NCI-H1105 treated with DMSO at 0.1 percent for 48 hours (cell line): ENCODE data around the gene KCNH1.

Source experiments
- DNase-seq: peaks from one replicate; lab custom pipeline; 2025; lab: John Stamatoyannopoulos, UW

KCNH1 gene

DNA sequence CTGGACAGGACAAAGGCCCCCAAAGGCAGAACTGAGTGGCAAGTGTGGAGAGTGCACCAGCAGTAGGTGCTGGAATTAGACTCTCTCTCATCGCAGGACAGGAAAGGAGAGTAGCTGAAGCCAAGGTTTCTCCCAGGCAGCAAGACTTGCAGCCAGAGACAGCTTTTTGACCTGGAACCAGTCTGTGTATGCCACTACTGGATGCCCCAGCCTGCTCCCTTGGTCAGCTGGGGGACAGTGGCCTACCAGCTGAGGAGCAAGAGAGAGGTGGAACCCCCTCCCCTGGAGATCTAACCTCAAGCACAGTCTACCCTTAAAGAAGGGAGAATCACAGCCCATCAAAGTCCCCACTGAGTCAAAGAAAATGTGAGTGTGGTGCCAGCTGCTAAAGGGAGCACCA lies 375.7 kb downstream of the KCNH1 start:
- no peak for DNase-seq

DNA sequence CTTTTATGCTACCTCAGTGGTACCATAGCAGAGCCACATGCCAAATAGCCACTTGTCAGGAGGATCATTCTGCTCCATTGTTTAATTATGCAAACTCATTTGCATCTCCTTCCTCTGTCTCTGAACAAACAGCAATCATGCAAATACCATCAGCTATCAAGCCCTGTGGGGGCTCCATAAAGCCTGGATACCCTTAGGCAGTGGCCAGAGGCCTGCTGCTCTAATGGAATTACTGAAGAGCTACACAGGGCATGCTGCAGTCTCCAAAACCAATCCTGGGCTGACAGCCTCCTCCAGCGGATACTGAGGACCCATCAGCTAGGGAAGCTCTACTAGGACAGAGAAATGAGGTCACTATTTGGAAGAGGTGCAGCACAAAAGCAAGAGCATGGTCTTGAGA lies 376.3 kb downstream of the KCNH1 start:
- no peak for DNase-seq

DNA sequence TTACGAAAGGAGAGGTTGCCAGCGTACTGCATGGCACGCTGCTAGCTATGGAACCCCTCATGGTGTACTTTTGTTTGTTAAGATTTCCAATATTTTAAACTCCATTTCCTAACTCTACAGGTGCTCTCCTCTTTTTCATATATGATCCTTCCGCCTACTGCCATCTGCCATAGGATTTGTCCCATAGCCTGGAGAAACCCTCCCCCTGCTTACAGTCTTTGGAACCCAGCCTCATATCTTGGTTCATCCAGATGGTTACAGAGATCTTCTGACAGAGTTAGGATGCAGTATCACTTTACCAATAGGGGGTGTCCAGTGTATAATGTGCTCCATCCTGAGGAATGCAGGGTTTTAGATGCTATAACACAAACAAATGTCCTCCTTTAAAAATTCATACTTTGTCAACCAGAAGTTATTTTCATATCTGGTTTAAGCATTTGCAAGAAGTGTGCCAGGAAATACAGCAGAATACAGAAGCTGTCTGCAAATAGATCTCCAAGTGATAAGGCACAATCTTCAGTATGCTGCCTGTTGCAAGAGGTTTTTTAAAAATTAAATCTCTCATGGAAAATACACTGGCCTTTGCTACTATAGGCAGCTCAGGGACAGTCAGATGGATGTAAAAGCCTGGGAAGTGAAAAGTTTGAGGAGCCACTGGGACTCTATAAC lies 377.8 kb downstream of the KCNH1 start:
- DNase-seq: no peak

GRCh38 chr1:210754878-210755665 lies 378.9 kb downstream of the KCNH1 start:
- DNase-seq: peak; percentile 92

- no peak for DNase-seq
These were observed 382.0 kb downstream of the KCNH1 start for GRCh38 chr1:210751911-210752310.

- DNase-seq: no peak
These were observed 383.5 kb downstream of the KCNH1 start for GRCh38 chr1:210750468-210750867.

- DNase-seq: no peak
These were observed 385.2 kb downstream of the KCNH1 start for GRCh38 chr1:210748796-210749195.

GRCh38 chr1:210747890-210748289 lies 386.1 kb downstream of the KCNH1 start:
- DNase-seq: no peak

DNA sequence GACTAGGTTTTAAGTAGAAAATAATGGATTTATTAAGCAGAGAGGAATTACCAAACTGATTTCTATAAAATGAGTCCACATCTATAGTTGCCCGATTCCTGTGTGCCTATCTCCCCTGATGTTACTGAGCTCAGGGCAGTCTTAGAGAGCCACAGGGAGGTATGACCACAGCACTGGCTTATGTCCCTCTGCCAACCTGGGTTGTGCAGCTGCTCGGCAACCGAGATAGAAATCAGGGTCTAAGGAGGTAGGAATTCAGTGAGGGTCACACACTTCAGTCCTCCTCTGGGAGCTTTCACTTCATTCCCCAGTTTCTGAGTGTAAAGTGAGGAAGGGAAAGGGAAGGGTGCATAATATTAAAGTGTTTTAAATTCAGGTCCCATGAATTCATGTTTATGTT lies 386.8 kb downstream of the KCNH1 start:
- DNase-seq: no peak

DNA sequence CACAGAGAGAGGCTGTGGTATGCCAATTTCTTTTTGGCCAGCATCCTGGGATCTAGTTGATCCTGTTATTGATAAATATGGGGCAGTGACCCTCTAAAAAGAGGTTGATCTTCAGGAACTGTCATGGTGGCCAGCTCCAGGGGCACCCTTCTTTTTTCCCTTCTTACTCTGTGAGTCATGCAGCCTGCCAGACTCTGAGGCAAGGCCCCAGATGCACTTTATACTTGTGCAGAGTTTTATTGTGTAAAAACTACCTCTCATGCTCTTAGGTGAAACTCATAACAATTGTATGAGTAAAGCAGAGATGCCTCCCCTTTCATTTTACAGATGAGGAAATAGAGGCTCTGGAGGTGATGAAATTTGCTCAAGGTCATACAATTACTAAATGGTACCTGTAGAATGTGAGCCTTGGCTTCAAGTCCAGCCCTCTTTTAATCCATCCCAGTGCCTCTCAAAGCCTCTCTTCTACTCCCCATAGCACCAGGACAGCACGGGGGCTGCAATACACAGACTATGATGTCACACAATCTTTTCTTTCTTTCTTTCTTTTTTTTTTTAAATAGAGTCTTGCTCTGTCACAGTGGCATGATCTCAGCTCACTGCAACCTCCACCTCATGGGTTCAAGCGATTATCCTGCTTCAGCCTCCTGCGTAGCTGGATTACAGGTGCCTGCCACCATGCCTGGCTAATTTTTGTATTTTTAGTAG lies 387.8 kb downstream of the KCNH1 start:
- DNase-seq: no peak

GRCh38 chr1:210743038-210743437 lies 390.9 kb downstream of the KCNH1 start:
- DNase-seq: no peak

DNA sequence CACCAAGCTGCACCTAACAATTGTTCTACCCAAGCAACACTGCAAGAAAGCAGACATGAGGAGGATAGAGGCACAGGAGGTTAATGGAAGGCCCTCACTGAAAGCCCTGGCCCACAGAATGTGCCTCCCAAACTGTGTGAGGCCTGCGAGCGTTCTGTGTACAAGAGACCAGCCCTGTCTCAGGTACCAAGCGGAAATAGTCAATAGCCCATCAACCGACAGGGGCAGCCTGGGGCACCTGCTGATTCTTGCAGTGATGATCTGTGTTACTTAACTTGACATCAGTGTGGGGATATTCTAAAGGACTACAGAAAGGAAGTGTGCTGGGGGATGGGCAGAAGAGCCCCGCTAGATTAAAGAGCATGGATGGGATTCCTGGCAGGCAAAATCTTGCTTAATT lies 392.4 kb downstream of the KCNH1 start:
- no peak for DNase-seq

DNA sequence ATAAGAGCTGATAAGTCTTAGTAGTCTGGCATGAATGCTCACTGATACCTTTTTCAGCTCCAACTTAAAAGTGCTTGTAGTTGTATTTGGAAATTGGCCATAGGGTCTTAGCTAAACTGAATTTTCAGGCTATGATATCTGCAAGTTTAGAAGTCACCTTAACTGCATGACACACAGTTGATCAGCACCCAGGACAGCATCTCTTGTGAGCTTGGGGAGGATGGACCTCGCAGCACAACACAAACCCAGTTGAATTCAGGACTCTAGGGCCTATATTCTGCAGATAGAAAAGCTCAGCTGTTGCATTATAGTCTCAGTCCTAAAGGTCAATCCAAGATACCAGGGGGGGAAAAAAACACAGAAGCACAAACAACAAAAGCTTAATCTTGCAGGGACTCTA lies 394.3 kb downstream of the KCNH1 start:
- no peak for DNase-seq

DNA sequence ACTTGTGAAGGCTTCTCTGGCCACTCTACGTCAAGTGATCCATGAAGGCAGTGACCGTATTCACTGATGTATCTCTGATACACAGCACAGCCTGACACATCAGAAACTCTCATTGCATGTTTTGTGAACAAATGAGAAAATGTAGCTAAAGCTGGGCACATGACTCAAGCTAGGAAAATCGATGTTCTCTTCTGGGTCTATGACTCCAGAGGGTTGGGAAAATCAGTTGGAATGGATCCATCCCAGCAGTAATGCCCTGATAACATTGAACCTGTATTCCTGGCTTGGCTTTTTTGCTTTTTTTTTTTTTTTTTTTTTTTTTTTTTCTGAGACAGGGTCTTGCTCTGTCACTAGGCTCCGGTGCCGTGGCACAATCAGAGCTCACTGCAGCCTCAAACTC lies 395.7 kb downstream of the KCNH1 start:
- DNase-seq: no peak

GRCh38 chr1:210736713-210737112 lies 397.2 kb downstream of the KCNH1 start:
- DNase-seq: no peak

GRCh38 chr1:210731597-210731996 lies 402.4 kb downstream of the KCNH1 start:
- no peak for DNase-seq

DNA sequence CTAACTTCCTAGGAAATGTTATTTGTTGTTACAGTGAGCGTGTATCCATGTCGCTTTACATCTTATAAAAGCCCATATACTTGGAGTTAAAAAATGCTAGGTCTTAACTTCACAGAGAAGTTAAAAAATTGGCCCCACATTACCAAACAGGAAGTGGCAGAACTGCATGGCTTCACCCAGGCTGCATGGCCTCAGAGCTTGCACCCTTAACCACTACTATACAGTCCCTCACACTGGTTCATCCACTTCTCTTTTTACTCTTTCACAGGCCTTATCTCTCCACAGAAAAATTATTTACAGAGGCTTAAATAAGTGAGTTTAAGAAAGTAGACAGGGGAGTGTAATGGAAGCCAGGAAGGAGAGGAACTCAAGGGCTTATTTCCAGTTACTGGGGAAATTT lies 402.8 kb downstream of the KCNH1 start:
- DNase-seq: no peak

- peak; percentile 29 for DNase-seq
These were observed 403.9 kb downstream of the KCNH1 start for GRCh38 chr1:210730023-210730422.

DNA sequence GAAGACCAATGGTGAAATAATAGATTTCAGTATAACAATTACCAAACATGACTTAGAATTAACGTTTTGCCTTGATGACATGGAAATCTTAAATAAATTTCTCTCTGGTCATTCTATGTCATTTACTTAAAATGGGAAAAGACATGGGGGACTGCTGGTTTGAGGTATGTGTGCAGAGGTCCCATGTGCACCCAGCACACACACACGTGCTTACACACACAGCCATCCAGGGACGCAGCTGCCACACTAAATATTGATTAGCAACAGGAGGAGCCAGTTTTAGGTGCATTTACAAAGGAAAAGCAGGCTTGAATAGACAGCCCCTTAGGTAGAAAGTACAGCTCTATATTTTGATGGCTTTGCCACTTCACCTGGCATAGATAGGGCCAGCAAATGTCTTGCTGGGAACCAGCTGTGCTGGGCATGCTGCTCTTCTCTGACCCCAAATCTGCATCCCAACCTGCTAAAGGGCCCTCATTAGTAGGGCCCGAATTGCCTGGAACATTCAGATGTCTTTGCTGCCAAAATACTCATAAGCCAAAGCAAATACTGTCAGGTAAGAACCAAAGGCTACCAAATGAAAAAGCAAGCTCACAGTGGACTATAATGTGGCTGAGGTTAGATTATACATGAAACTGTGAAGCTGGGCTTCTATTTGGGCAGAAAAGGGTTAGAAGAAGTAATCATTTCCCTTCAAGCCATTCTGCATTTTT lies 405.4 kb downstream of the KCNH1 start:
- DNase-seq: no peak

GRCh38 chr1:210727709-210728108 lies 406.2 kb downstream of the KCNH1 start:
- no peak for DNase-seq

GRCh38 chr1:210726621-210727020 lies 407.3 kb downstream of the KCNH1 start:
- no peak for DNase-seq

- no peak for DNase-seq
These were observed 409.2 kb downstream of the KCNH1 start for GRCh38 chr1:210724768-210725167.
